GM18873 (cell line): Measurements from ENCODE around the gene TMEM222.
"Not testable (repeated sequence)": the region's sequence is repeated elsewhere in the genome, so short reads cannot be mapped to it uniquely, and the experiment has no call there.

Experiments
- ATAC-seq: cut with Tn5 transposase; IDR thresholded peaks from one replicate; pipeline ENCODE4 v1.9.1; 2021; ENCODE audit warnings: mild to moderate bottlenecking, moderate library complexity, moderate number of reproducible peaks; ENCODE audit not compliant: unreplicated experiment, low FRiP score

TMEM222 gene

DNA sequence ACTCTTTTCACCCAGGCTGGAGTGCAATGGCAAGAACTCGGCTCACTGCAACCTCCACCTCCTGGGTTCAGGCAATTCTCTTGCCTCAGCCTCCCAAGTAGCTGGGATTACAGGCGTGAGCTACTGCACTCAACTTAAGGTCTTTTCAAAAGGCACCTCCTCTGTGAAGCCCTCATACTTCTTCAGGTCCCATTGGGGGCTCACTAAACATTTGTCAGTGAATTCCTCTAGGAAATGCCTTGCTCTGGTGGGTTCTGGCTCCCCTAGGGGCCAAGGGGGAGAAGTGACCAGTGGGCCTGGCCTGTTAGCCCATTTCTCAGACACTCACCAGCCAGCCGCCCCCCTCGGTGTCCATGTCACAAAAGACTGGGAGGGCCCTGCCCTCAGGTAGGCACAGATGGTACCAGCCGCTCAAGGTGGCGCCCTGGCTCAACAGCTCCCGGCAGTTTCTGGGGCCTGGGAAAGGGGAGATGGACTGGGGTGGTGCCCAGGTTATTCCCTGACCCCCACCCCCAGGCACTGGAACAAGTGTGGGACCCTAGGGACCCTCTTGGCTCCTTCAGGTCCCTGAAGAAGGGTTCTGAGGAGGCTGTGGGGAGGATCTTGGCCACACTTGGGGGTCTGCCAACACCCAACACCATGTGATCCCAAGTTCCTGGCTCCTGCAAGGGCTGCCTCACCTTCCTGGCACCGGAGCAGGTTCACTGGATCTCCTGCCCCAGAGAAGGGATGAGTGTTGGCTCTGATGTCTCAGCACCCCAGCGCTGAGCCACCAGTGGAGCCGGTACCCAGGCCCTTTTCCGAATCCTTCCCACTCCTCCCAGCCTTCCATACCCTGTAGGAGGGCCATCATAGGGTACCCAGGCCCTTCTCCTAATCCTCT, 51.1 kb downstream of the TMEM222 start:
- no peak for ATAC-seq

DNA sequence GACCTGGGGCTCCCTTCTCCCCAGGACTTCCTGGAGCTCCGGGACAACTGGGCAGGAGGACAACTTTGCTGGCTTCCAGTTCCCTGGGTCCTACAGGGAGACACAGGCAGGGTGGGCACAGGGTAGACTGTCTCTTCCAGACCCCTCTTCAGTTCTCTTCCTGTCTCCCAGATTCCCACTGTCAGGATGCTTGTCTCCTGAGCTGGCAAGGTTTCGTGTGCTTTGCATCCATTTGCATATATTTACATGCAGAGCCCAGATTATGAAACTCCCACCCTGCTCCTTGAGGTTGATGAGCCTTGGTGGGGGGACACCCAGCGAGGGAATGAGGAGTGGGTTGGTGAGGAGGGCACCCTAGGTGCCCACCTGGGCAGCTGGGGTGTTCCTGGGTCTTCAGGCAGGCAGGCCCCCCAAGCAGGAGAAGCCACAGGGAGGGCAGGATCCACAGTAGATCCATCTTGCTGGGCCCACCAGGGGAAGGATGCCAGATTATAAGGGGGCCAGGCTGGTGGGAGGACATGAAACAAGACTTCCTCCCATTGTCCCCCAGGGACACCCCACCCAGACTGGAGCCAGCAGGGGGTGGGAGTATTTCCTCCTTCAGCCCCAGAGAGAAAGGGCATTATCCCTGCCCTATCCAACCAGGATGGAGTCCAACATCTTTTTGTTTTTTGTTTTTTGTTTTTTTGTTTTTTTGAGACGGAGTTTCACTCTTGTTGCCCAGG, 52.6 kb downstream of the TMEM222 start, which contains the start of gene FCN3:
Gene FCN3 (minus strand): TSS at position 463 of the 725 bp plus-strand sequence. CDS start 6 bp downstream, at position 457.
- no peak for ATAC-seq

DNA sequence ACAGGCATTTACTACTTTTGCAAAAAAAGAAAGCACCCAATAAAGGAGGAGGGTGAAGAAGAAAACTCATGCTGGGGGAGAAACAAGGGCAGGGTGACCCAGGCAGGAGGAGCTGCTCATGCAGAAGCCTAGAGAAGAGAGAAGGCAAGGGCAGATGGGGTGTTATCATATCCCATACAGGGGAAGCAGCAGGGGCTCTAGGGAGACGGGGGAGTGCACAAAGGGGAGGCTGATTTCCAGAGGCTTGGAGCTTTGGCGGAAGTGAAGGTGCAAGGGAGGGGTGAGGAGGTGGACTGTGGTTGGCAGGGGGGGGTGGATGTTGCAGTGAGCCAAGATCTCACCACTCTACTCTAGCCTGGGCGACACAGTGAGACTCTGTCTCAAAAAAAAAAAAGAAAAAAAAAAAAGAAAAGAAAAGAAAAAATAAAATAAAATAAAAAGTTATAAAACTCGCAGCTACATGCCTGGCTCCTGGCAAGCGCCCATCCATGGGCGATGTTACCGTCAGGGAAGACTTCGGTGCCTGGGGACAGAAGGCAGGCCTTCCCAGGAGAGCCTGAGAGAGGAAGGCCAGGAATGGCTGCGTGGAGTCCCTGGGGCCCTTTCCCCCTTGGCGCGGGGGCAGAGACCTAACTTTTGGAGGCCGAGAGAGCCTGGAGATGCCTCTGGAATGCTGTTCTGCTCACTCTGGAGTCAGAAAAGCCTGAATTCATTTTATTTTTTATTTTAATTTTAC, 56.0 kb downstream of the TMEM222 start:
- ATAC-seq: no peak

DNA sequence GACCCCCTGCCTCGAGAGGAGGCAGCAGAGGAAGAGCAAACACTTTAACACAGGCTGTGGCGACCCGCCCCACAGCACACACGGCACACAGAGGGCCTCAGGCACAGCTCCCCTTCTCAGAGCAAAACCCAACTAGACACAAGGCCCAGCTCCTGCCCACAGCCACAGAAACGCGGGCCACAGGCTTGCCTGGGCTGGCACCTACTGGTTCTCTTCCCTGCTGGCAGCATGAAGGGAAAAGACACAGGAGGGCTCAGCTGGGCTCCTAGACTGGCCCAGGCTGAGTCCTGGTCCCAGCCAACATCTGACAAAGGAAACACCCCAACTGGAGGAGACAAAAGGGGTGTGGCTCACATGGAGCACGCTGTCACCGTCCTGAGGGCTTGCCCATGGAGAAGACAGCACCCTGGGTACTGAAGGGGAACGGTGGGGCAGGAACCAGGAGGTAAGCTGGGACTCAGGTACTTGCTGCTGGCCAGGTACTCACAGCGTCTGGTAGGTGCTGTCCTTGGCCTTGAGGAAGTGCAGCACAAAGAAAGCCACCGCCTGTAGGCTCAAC, 57.7 kb downstream of the TMEM222 start:
- ATAC-seq: no peak

DNA sequence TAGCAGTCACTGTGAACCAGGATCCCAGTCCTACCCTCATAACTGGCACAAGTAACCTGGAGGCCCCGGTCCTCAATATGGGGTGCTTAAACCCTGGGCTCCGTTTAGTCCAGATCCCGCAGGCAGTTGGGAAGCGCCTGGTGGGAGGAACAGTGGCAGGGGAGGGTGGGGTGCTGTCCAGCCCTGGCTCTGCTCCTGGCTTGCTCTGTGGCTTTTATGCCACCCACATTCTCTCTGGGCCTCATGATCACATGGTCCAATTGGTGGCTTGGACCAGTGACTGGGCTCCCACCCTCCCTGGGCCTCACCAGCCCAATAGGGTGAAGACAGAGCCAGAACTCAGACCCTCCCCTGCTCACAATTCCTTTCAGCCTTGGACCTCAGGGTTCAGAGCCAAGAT, 58.3 kb downstream of the TMEM222 start:
- ATAC-seq: no peak

GRCh38 chr1:27380766-27381733, 59.1 kb downstream of the TMEM222 start:
- ATAC-seq: no peak

GRCh38 chr1:27381969-27382762, 60.2 kb downstream of the TMEM222 start:
- no peak for ATAC-seq

DNA sequence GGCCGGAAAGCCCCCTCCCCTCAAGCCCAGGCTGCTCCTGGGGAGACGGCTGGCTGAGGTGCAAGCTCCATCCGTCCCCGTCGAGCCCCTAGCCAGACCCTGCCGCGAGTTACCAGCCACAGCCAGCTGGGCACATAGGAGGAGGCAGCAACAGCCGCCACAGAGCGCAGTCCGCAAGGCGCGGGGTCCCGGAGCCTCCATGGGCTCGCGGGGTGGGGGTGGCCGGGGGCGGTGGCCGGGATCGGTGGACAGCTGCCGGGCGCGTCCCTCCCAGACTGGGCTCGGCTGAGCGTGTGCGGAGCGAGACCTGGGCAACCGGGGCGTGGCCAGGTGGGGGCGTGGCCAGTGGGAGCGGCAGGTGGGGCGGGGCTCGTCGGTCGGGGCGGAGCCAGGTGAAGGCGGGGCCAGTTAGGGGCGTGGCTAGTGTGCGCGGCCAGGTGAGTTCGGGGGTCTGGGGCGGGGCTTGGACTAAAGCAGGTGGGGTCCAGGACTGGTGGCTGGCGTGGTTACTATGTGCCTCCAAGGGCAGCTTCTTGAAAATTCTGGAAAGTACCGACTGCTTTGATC, 61.2 kb downstream of the TMEM222 start, which contains the start of gene CD164L2:
Gene CD164L2 (minus strand): TSS at position 295 of the 567 bp plus-strand sequence. CDS start 94 bp downstream, at position 201.
- no peak for ATAC-seq

DNA sequence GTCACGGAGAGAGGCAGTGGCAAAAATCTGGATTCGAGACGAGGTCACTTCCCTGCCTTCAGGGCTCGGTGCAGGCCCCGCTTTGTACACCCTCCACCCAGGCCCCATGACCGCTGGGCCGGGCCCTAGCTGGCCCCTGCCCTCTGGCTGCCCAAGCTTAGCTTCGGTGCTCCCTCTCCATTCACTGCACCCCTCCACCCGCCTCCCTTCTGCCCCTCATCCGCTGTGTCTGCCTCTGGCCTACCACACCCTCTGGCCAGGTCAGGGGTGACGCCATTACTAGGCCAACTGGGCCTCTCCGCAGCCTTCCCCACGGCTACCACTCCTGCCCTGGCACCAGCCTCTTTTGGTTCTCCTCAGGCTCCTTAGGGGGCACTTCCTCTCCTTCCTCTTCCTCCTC, 61.7 kb downstream of the TMEM222 start:
- ATAC-seq: no peak

- ATAC-seq: not testable (repeated sequence)
Observed at GRCh38 chr1:27384797-27385196, 62.8 kb downstream of the TMEM222 start.
